MM.1S (cell line): ENCODE measurements around the gene PLEKHG5.

Experiments used
- EZH2 ChIP-seq: fragments of 300-600 bp; sonication (generic); optimal IDR thresholded peaks from 2 replicates; pipeline ENCODE3; 2017; ENCODE audit warnings: low read depth, mild to moderate bottlenecking, antibody characterized with exemption, low read length, mixed read lengths
- EZH2phosphoT487 ChIP-seq: fragments of 300-600 bp; sonication (generic); IDR thresholded peaks from 2 replicates; pipeline ENCODE4 v1.6.1; 2018; ENCODE audit warnings: antibody characterized with exemption, low read length
- TF ChIP-seq, protein P1 (sequence below): fragments of 300-600 bp; sonication (generic); IDR thresholded peaks from 2 replicates; pipeline ENCODE4 v1.5.1; 2016; ENCODE audit warnings: antibody characterized with exemption, low read length, mixed read lengths

- TF ChIP-seq, protein P1, sequence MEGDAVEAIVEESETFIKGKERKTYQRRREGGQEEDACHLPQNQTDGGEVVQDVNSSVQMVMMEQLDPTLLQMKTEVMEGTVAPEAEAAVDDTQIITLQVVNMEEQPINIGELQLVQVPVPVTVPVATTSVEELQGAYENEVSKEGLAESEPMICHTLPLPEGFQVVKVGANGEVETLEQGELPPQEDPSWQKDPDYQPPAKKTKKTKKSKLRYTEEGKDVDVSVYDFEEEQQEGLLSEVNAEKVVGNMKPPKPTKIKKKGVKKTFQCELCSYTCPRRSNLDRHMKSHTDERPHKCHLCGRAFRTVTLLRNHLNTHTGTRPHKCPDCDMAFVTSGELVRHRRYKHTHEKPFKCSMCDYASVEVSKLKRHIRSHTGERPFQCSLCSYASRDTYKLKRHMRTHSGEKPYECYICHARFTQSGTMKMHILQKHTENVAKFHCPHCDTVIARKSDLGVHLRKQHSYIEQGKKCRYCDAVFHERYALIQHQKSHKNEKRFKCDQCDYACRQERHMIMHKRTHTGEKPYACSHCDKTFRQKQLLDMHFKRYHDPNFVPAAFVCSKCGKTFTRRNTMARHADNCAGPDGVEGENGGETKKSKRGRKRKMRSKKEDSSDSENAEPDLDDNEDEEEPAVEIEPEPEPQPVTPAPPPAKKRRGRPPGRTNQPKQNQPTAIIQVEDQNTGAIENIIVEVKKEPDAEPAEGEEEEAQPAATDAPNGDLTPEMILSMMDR, result no peak
- TF ChIP-seq EZH2, result no peak
- TF ChIP-seq EZH2phosphoT487, result no peak
Observed at GRCh38 chr1:6441586-6441985, 49.9 kb downstream of the PLEKHG5 start.
